GM21786 (cell line): Measurements from ENCODE around the gene RGS12.

ENCODE experiments used
- ATAC-seq: cut with Tn5 transposase; IDR thresholded peaks from one replicate; pipeline ENCODE4 v1.9.1; 2021; ENCODE audit not compliant: unreplicated experiment

Gene RGS12

DNA sequence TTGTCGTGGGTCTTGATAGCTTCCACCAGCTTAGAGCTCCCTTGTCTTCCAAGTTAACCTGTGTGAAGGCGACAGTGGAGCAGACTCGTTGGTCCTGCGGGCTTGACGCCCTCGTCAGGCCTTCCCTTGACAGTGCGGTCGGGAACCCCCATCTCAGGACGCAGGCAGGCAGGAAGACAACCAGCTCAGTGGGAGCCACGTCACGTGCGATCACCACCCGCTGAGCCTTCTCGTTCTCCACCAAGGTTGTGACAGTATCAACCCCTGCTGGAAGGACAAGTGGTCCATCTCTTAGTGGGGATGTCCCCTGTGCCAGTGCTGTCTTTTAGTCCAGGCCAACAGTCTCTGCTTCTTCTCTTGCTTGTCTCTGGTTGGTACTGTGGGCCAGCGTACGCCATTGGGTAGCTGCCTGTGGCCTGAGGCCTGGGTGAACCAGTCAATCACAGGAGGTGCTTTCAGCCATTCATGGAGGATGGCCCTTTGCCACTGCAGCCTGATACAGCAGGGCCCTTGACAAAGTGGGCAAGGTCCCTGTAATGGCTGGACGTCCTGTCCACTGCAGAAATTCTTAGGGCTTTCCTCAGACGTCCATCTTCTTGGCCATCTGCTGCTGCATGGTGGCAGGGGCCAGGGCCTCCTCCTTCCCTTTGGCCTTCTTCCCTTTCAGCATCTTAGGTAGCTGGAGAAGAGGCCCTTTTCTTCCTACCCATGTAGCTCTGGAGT lies 31.4 kb downstream of the RGS12 start:
- no peak for ATAC-seq

GRCh38 chr4:3328814-3329663 lies 36.2 kb downstream of the RGS12 start:
- no peak for ATAC-seq

DNA sequence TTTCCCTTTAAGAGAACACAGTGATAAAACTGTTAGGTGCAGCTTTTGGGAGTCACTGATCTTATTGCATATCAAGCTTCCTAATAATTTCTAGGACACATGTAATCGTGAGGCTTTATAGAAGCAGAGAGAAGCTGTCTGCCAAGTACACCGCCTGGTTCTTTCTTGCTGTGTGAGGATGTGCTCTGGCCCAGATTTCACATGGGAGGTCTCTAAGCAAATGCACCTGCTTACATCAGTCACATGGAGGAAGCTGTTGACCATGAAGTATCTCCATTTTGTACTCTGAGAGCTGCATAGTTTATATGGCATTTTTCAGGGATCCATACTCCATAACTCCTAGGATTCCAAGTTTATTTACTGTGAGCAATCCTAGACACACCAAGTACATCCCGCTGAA lies 37.1 kb downstream of the RGS12 start:
- no peak for ATAC-seq

DNA sequence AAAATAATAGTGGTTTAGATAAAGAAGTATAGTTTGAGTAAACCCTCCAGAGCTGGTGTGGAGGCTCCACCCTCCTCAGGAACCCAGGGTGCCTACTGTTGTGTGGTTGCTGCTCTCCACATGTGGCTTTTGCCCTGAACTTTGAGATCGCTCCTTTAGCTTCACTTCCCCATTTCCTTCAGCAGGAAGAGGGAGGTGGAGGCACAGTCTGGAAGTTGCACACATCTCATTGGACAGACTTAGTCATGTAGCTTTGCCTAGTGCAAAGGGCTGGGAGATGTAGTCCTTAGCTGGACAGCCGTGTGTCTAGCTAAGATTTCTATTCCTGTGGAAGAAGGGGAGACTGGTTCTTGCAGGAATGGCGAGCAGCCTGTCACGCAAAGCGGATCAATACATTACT lies 37.9 kb downstream of the RGS12 start:
- ATAC-seq: no peak

- ATAC-seq: no peak
These were observed 38.9 kb downstream of the RGS12 start for GRCh38 chr4:3331511-3332394.

DNA sequence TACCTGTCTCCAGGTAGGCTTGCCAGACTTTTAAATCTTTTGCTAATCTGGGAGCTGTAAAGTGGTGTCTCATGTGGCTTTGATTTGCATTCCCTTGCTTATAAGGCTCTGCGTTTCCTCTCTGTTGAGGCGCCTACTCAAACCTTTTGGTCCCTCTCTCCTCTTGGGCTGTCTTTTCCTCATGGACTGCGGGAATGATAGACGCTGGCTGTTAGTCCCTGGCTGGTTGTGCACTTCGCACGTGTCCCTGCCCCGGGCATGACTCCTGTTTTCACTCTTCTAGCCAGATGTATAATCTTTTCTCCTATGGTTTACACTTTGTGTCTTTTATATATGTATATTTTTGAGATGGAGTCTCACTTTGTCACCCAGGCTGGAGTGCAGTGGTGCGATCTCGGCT lies 39.7 kb downstream of the RGS12 start:
- no peak for ATAC-seq

GRCh38 chr4:3334316-3334715 lies 41.5 kb downstream of the RGS12 start:
- ATAC-seq: no peak

DNA sequence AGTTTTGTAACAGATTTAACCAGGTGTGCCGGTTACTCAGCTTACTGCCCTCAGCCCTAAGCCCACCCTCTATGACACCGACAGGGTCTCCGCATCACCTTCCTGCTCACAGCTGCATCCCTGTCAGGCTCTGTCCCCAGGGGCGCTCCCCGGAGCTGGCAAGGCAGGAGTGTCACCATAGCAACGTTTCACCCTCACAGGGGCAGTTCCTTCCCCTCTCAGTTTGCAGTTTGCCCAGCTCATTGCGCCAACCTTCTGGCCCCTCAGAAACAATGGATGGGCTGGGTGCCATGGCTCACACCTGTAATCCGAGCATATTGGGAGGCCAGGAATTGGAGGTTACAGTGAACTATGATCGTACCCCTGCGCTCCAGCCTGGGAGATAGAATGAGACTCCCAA lies 42.6 kb downstream of the RGS12 start:
- ATAC-seq: no peak

DNA sequence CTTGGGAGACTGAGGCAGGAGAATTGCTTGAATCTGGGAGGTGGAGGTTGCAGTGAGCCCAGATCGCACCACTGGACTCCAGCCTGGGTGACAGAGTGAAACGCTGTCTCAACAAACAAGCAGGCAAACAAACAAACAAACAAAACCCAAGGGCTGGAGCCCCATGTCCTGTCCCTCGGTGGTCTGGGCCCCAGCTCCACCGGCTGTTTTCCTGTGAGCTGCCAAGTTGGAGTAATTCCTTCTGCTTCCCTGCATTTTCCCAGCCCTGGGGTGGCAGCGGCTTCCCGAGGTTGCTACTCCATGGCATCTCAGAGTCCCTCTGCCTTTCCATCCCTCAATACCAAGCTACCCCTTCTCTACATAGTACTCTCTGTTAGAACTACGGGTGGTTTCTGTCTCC lies 43.2 kb downstream of the RGS12 start:
- ATAC-seq: no peak

- ATAC-seq: no peak
These were observed 43.8 kb downstream of the RGS12 start for GRCh38 chr4:3336382-3337356.

DNA sequence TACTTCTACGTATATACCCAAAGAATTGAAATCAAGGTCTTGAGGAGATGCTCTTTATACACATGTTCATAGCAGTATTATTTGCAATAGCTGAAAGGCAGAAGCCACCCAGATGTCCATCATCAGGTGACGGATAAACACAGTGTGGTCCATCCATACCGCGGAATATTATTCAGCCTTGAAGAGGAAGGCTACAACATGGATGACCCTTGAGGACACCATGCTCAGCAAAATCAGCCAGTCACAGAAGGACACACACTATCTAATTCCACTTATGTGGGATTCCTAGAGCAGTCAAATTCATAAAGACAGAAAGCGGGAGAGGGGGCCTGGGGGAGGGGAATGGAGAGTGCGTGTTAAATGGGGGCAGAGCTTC lies 44.5 kb downstream of the RGS12 start:
- no peak for ATAC-seq

- ATAC-seq: no peak
These were observed 45.0 kb downstream of the RGS12 start for GRCh38 chr4:3337811-3338210.

DNA sequence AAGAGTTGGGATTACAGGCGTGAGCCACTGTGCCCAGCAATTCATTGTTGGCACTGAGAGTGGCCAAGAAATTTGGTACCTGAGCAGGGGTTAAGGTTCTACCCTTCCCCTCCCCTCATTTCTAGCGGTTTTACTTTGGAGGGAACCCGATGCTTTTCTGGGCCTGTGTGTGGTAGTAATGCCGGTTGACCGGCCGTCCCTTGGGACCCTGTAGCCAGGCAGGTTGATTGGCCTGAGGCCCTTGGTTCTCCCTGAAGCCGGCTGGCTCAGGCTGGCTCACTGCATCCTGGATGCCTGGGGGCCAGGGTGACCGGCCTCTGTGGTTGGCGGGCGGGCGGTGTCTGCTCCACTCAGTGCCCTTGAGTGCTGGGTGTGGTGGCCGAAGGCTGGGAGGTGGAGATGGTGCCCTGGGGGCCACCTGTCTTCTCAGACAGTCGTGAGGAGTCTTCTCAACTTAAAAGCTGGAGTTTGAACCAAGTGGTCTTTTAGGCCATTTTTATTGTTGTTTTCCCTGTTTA lies 45.6 kb downstream of the RGS12 start:
- ATAC-seq: no peak

- ATAC-seq: no peak
These were observed 46.2 kb downstream of the RGS12 start for GRCh38 chr4:3338976-3339531.

DNA sequence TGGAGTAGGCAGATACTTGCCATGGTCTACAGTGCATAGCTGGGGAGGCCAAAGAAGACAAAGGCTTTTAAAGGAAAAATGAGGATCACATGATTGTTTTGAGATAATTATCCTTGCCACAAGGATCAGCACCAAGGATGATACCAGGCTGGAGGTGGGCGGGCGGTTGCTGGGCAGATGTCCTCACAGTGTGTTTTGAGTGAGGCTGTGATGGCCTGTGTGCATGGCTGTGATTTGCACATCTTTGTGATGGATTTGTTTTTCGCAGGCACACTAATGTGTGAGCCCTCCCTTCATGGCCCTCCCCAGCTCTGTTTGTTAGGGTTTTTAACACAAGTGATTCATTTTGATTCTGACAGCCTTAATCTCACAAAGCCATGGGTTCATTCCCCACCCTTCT lies 46.8 kb downstream of the RGS12 start:
- no peak for ATAC-seq

GRCh38 chr4:3340038-3340699 lies 47.3 kb downstream of the RGS12 start:
- no peak for ATAC-seq

DNA sequence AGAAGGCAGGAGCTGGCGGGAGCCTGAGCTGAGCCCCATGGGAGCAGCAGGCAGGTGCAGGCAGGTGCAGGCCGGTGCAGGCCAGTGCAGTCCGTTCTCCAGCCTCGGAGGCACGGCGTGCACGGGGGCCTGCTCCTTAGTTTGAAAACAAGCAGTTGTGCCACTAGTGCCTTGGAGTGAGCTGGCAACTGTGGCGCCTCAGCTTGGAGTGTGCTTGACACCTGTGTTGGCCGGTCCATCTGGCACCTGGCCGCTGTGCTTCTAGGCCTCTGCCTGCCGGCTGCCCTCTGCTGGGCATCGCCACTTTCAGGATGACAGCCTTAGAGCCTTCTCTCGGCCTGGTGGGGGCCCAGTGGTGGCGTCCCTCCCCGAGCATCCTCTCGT lies 47.9 kb downstream of the RGS12 start:
- no peak for ATAC-seq

DNA sequence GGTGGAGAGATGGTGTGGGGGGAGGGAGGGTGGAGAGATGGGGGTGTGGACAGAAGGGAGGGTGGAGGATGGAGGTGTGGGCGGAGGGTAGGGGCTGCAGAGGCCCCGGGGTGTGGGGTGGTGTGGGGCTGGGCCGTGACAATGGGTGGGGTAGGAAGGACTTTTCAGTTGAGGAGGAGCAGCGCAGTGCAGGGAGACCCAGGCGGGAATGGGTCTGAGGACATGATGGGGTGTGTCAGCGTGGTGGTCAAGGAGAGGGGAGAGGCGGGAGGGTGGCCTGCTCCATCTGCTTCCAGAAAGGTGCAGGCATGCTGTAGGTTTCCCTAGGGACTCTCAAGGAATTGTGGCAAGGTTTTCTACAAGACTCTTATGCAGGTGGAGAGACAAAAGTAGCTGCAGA lies 48.9 kb downstream of the RGS12 start:
- no peak for ATAC-seq

- ATAC-seq: no peak
These were observed 49.5 kb downstream of the RGS12 start for GRCh38 chr4:3342182-3342854.
